Upper lobe of left lung (tissue), 4 donors: ENCODE measurements around the gene RGS17.

Experiments
- EP300 ChIP-seq, 4 donors: sonication (generic); formaldehyde crosslinking; IDR thresholded peaks; one replicate each; pipeline ENCODE4 v1.5.1; 2017; ENCODE audit warnings: antibody characterized with exemption in 4 of 4, control low read depth in 2 of 4
- TF ChIP-seq, protein P1 (sequence below), 6 experiments: fragments of 450-650 bp in 4 of 6; fragments of 200-600 bp in 2 of 6; sonication (generic) in 2 of 6; IDR thresholded peaks; one replicate each; pipeline ENCODE4 v1.5.1; 2016 to 2019; ENCODE audit warnings: antibody characterized with exemption in 6 of 6

DNA sequence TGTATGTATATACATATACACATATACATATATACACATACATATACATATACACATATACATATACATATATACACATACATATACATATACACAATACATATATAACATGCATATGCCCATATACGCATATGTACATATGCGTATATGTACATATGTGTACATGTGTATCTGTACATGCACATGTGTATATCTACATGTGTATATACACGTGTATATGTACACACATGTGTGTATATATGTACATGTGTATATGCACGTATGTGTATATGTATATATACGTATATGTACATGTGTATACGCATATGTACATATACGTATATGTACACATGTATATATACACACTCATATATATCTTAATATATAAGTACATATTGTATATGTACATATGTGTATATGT is 60.3 kb downstream of the RGS17 start:
- TF ChIP-seq, protein P1, sequence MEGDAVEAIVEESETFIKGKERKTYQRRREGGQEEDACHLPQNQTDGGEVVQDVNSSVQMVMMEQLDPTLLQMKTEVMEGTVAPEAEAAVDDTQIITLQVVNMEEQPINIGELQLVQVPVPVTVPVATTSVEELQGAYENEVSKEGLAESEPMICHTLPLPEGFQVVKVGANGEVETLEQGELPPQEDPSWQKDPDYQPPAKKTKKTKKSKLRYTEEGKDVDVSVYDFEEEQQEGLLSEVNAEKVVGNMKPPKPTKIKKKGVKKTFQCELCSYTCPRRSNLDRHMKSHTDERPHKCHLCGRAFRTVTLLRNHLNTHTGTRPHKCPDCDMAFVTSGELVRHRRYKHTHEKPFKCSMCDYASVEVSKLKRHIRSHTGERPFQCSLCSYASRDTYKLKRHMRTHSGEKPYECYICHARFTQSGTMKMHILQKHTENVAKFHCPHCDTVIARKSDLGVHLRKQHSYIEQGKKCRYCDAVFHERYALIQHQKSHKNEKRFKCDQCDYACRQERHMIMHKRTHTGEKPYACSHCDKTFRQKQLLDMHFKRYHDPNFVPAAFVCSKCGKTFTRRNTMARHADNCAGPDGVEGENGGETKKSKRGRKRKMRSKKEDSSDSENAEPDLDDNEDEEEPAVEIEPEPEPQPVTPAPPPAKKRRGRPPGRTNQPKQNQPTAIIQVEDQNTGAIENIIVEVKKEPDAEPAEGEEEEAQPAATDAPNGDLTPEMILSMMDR (IDR thresholded peaks at IDR 0.05) = no peak
- TF ChIP-seq EP300 (IDR thresholded peaks at IDR 0.05) = no peak
